Measurements from ENCODE around the gene TNK1.

Gene TNK1

DNA sequence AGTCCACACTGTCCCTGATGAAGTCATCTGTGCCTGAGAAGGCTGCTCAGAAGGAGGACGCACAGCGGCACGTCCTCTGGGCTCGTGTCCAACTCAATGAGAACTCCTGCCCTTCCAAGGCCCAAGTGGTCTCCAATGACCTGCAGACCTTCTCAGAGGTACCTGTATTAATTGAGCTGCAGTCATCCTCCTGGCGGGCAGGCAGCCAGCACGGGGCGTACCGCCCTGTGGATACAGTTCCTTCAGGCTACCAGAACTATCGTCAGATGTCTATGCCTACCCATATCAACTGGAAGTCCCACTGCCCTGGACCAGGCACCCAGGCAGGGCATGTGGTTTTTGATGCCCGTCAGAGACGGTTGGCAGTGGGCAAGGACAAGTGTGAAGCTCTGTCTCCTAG lies 51.4 kb downstream of the TNK1 start:
- Histone ChIP-seq H3K27ac (ENCODE audit: insufficient read depth in 1 of 2, low read depth in 1 of 2, low read length in 2 of 2, poor library complexity in 1 of 2, severe bottlenecking in 2 of 2) (no peak overlapping the region), H3K27me3 (replicated peaks in 2 of 5; ENCODE audit: control insufficient read depth in 4 of 5, insufficient read depth in 5 of 5, low read length in 4 of 5) (no peaks in the 10 kb centered on the region), H3K36me3 (ENCODE audit: control insufficient read depth in 4 of 4, insufficient read depth in 4 of 4, low read length in 3 of 4) (no peaks in the 10 kb centered on the region), H3K4me1 (ENCODE audit: control extremely low read depth in 1 of 4, control insufficient read depth in 4 of 4, insufficient read depth in 4 of 4, low read length in 3 of 4) (peaks cover 0 to 21% (median 19%) of the 10 kb centered on the region in 4 experiments), H3K9me3 (ENCODE audit: control extremely low read depth in 1 of 5, control insufficient read depth in 4 of 5, insufficient read depth in 2 of 5, low read depth in 1 of 5, low read length in 4 of 5) (no peaks in the 10 kb centered on the region), H3K4me3 (ENCODE audit: control insufficient read depth in 1 of 7, extremely low read depth in 1 of 7, insufficient read depth in 4 of 7, low read depth in 2 of 7, low read length in 6 of 7) (no peak overlapping the region)
- over 99% methylated on average over 11 of the region's 11 CpGs for WGBS (ENCODE audit: insufficient coverage)
- ChIA-PET CTCF (interaction anchor here (0.9 to 3.0 kb wide), 3 partner anchors 9 to 476 kb away, joined by 3 to 7 read pairs (median 5); partner anchors contain the start of gene TMEM256), POLR2A (interaction anchor here (0.7 kb wide), 1 partner anchor 406 kb away, joined by 4 read pairs; no protein-coding TSS in a partner anchor)
- DNase-seq, result no peak

GRCh38 chr17:7435676-7436555 lies 55.0 kb downstream of the TNK1 start:
- DNase-seq, result peak; percentile 62 to 80 (median 71)
- Histone ChIP-seq H3K4me3 (ENCODE audit: control insufficient read depth in 1 of 7, extremely low read depth in 1 of 7, insufficient read depth in 4 of 7, low read depth in 2 of 7, low read length in 6 of 7) (peak overlapping the region; percentile 62 to 95 (median 86)), H3K27me3 (replicated peaks in 2 of 5; ENCODE audit: control insufficient read depth in 4 of 5, insufficient read depth in 5 of 5, low read length in 4 of 5) (peaks cover 0 to 32% (median 9%) of the 10 kb centered on the region in 5 experiments), H3K4me1 (ENCODE audit: control extremely low read depth in 1 of 4, control insufficient read depth in 4 of 4, insufficient read depth in 4 of 4, low read length in 3 of 4) (peaks cover 0 to 55% (median 52%) of the 10 kb centered on the region in 4 experiments), H3K9me3 (ENCODE audit: control extremely low read depth in 1 of 5, control insufficient read depth in 4 of 5, insufficient read depth in 2 of 5, low read depth in 1 of 5, low read length in 4 of 5) (no peaks in the 10 kb centered on the region), H3K27ac (ENCODE audit: insufficient read depth in 1 of 2, low read depth in 1 of 2, low read length in 2 of 2, poor library complexity in 1 of 2, severe bottlenecking in 2 of 2) (peak overlapping the region; percentile 25 to 55), H3K36me3 (ENCODE audit: control insufficient read depth in 4 of 4, insufficient read depth in 4 of 4, low read length in 3 of 4) (no peaks in the 10 kb centered on the region)
- ChIA-PET CTCF (interaction anchor here (0.6 to 3.9 kb wide), 33 partner anchors 10 to 679 kb away, joined by 3 to 29 read pairs (median 5); partner anchors contain the start of genes PLSCR3, POLR2A, SENP3 and SPEM2), POLR2A (interaction anchor here (0.9 to 2.4 kb wide), 3 partner anchors 11 to 123 kb away, joined by 3 to 28 read pairs (median 6); partner anchors contain the start of genes POLR2A and TNFSF13)
- WGBS (ENCODE audit: insufficient coverage), result 10% methylated on average over 44 of the region's 49 CpGs

- POLR2A ChIA-PET, result interaction anchor here (0.9 to 2.4 kb wide), 7 partner anchors 10 to 66 kb away, joined by 3 to 28 read pairs (median 4); partner anchors contain the start of genes POLR2A and ZBTB4
- peak overlapping the region in 6 of 7 experiments; percentile 78 to 95 (median 86) for H3K4me3 ChIP-seq (ENCODE audit: control insufficient read depth in 1 of 7, extremely low read depth in 1 of 7, insufficient read depth in 4 of 7, low read depth in 2 of 7, low read length in 6 of 7)
Observed at GRCh38 chr17:7436556-7437368, 55.9 kb downstream of the TNK1 start.

GRCh38 chr17:7437369-7437863 lies 56.5 kb downstream of the TNK1 start:
- peak overlapping the region in 6 of 7 experiments; percentile 8 to 95 (median 68) for H3K4me3 ChIP-seq (ENCODE audit: control insufficient read depth in 1 of 7, extremely low read depth in 1 of 7, insufficient read depth in 4 of 7, low read depth in 2 of 7, low read length in 6 of 7)
- peaks cover 0 to 45% (median 15%) of the 10 kb centered on the region in 5 experiments for H3K27me3 ChIP-seq (replicated peaks in 2 of 5; ENCODE audit: control insufficient read depth in 4 of 5, insufficient read depth in 5 of 5, low read length in 4 of 5)
- DNase-seq, result no peak
- CTCF ChIA-PET, result interaction anchor here (0.6 to 3.9 kb wide), 26 partner anchors 9 to 181 kb away, joined by 3 to 29 read pairs (median 6); partner anchors contain the start of genes PLSCR3, POLR2A, SENP3 and SPEM2
- H3K27ac ChIP-seq (ENCODE audit: insufficient read depth in 1 of 2, low read depth in 1 of 2, low read length in 2 of 2, poor library complexity in 1 of 2, severe bottlenecking in 2 of 2), result no peak overlapping the region
- no peaks in the 10 kb centered on the region for H3K9me3 ChIP-seq (ENCODE audit: control extremely low read depth in 1 of 5, control insufficient read depth in 4 of 5, insufficient read depth in 2 of 5, low read depth in 1 of 5, low read length in 4 of 5)
- peaks cover 0 to 59% (median 55%) of the 10 kb centered on the region in 4 experiments for H3K4me1 ChIP-seq (ENCODE audit: control extremely low read depth in 1 of 4, control insufficient read depth in 4 of 4, insufficient read depth in 4 of 4, low read length in 3 of 4)
- 58% methylated on average over 17 of the region's 31 CpGs for WGBS (ENCODE audit: insufficient coverage)
- H3K36me3 ChIP-seq (ENCODE audit: control insufficient read depth in 4 of 4, insufficient read depth in 4 of 4, low read length in 3 of 4), result no peaks in the 10 kb centered on the region
- POLR2A ChIA-PET, result interaction anchor here (0.9 to 2.4 kb wide), 7 partner anchors 9 to 65 kb away, joined by 3 to 28 read pairs (median 4); partner anchors contain the start of genes POLR2A and ZBTB4

More at GRCh38 chr17:7436556-7437368, 55.9 kb downstream of the TNK1 start:
- Histone ChIP-seq H3K9me3 (ENCODE audit: control extremely low read depth in 1 of 5, control insufficient read depth in 4 of 5, insufficient read depth in 2 of 5, low read depth in 1 of 5, low read length in 4 of 5) (no peaks in the 10 kb centered on the region), H3K27ac (ENCODE audit: insufficient read depth in 1 of 2, low read depth in 1 of 2, low read length in 2 of 2, poor library complexity in 1 of 2, severe bottlenecking in 2 of 2) (no peak overlapping the region), H3K27me3 (replicated peaks in 2 of 5; ENCODE audit: control insufficient read depth in 4 of 5, insufficient read depth in 5 of 5, low read length in 4 of 5) (peaks cover 0 to 38% (median 13%) of the 10 kb centered on the region in 5 experiments), H3K36me3 (ENCODE audit: control insufficient read depth in 4 of 4, insufficient read depth in 4 of 4, low read length in 3 of 4) (no peaks in the 10 kb centered on the region), H3K4me1 (ENCODE audit: control extremely low read depth in 1 of 4, control insufficient read depth in 4 of 4, insufficient read depth in 4 of 4, low read length in 3 of 4) (peaks cover 0 to 59% (median 55%) of the 10 kb centered on the region in 4 experiments)
- CTCF ChIA-PET, result interaction anchor here (0.6 to 3.9 kb wide), 38 partner anchors 9 to 680 kb away, joined by 3 to 29 read pairs (median 5); partner anchors contain the start of genes PLSCR3, POLR2A, SENP3 and SPEM2
- WGBS (ENCODE audit: insufficient coverage), result 14% methylated on average over 86 of the region's 92 CpGs
- DNase-seq, result peak; percentile 85 to 89 (median 88)

GRCh38 chr17:7437950-7438614 lies 57.2 kb downstream of the TNK1 start:
- POLR2A ChIA-PET, result interaction anchor here (0.7 to 0.8 kb wide), 2 partner anchors 29 to 41 kb away, joined by 3 read pairs; partner anchors contain the start of gene ZBTB4
- CTCF ChIA-PET, result interaction anchor here (1.0 to 3.9 kb wide), 5 partner anchors 42 to 83 kb away, joined by 3 to 28 read pairs (median 6); partner anchors contain the start of genes POLR2A, TMEM95 and ZBTB4
- Histone ChIP-seq H3K27me3 (replicated peaks in 2 of 5; ENCODE audit: control insufficient read depth in 4 of 5, insufficient read depth in 5 of 5, low read length in 4 of 5) (peaks cover 0 to 45% (median 15%) of the 10 kb centered on the region in 5 experiments), H3K27ac (ENCODE audit: insufficient read depth in 1 of 2, low read depth in 1 of 2, low read length in 2 of 2, poor library complexity in 1 of 2, severe bottlenecking in 2 of 2) (no peak overlapping the region), H3K4me3 (ENCODE audit: control insufficient read depth in 1 of 7, extremely low read depth in 1 of 7, insufficient read depth in 4 of 7, low read depth in 2 of 7, low read length in 6 of 7) (peak overlapping the region in 6 of 7 experiments; percentile 30 to 95 (median 55)), H3K4me1 (ENCODE audit: control extremely low read depth in 1 of 4, control insufficient read depth in 4 of 4, insufficient read depth in 4 of 4, low read length in 3 of 4) (peaks cover 0 to 59% (median 55%) of the 10 kb centered on the region in 4 experiments), H3K36me3 (ENCODE audit: control insufficient read depth in 4 of 4, insufficient read depth in 4 of 4, low read length in 3 of 4) (no peaks in the 10 kb centered on the region), H3K9me3 (ENCODE audit: control extremely low read depth in 1 of 5, control insufficient read depth in 4 of 5, insufficient read depth in 2 of 5, low read depth in 1 of 5, low read length in 4 of 5) (no peaks in the 10 kb centered on the region)
- DNase-seq, result peak in 2 of 3 donors; percentile 43 to 55
- WGBS (ENCODE audit: insufficient coverage), result 7% methylated on average over 29 of the region's 48 CpGs

Data from common myeloid progenitor, CD34-positive (primary cell).